NB4 (cell line): Measurements from ENCODE around the gene TBX3.

Source experiments
- CTCF ChIP-seq: IDR thresholded peaks from one replicate; pipeline ENCODE4 v1.5.1; 2012; ENCODE audit warnings: low read depth, low read length
- MAX ChIP-seq: IDR thresholded peaks from 2 replicates; pipeline ENCODE4 v1.6.1; 2011; ENCODE audit warnings: low read depth, low read length
- MYC ChIP-seq: IDR thresholded peaks from 2 replicates; pipeline ENCODE4 v1.6.1; 2011; ENCODE audit warnings: low read depth, low read length
- POLR2A ChIP-seq: IDR thresholded peaks from 2 replicates; pipeline ENCODE4 v1.6.1; 2011; ENCODE audit warnings: mild to moderate bottlenecking; ENCODE audit not compliant: insufficient read length; ENCODE audit errors: extremely low read depth

DNA sequence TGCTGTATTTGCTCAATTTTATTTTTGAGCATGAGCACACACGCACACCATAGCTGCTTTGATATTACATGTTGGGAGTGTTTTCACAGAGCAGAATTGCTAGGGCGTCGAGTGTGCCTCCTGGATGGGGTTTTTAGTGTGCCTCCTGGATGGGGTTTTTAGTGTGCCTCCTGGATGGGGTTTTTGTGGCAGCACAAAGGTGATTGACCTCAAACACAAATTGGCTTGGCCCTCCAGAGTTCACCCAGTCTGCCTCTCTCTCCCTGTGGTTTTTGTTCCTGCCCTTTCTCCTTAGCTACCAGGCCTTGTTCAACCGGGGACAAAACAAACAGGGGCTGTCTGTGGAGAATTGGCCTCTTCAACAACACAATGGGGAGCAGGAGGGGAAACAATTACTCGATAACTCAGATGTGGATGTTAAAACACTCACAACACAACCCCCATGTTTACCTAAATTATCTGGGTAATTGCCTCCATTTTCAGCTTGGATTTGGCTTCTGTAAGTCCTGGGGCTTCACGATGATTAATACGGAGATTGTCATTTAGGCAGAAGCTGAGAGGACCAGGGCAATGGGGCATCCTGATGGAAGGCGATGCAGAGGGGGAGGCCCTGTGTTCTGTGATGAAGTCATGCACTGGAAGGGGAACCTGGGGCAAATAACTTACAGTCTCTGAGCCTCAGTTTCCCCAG, 26.9 kb downstream of the TBX3 start:
- TF ChIP-seq CTCF (no peak), POLR2A (no peak), MAX (no peak), MYC (no peak)
